HG02981 (cell line): ENCODE results near the gene POU2F3.

Source experiments
- ATAC-seq: cut with Tn5 transposase; IDR thresholded peaks from one replicate; pipeline ENCODE4 v1.9.1; 2021; ENCODE audit warnings: mild to moderate bottlenecking, moderate library complexity; ENCODE audit not compliant: unreplicated experiment

POU2F3 gene

DNA sequence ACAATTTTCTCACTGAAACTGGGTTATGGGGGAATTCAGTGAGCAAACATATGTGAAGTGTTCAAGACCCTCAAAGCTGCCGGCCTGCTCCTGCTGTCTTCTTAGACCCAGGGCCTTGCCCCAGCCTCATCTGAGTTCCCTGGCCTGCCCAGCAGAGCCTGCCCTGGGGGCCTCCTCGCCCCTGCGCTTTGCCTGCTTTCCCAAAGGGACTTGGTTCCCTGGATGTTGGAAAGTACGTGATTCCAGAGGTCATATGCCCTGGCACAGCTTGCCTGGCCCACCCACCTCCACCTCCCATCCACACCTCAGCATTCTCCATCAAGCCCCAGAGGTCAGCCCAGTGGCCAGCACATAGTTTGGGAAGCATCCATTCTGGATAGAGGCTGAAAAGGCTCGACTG lies 13.7 kb upstream of the POU2F3 start:
- ATAC-seq: no peak

DNA sequence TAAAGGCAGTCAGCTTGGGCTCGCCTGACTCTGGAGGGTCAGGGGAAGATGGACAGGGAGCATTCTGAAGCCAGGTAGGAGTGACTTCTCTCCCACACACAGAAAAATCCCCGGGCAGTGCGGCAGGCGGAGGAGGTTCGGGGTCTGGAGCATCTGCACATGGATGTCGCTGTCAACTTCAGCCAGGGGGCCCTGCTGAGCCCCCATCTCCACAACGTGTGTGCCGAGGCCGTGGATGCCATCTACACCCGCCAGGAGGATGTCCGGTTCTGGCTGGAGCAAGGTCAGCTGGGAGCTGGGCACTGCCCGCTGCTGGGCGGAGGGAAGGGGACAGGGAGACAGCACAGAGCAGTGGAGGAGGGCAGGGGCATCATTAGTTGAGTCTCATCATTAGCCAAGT lies 13.2 kb upstream of the POU2F3 start:
- no peak for ATAC-seq

DNA sequence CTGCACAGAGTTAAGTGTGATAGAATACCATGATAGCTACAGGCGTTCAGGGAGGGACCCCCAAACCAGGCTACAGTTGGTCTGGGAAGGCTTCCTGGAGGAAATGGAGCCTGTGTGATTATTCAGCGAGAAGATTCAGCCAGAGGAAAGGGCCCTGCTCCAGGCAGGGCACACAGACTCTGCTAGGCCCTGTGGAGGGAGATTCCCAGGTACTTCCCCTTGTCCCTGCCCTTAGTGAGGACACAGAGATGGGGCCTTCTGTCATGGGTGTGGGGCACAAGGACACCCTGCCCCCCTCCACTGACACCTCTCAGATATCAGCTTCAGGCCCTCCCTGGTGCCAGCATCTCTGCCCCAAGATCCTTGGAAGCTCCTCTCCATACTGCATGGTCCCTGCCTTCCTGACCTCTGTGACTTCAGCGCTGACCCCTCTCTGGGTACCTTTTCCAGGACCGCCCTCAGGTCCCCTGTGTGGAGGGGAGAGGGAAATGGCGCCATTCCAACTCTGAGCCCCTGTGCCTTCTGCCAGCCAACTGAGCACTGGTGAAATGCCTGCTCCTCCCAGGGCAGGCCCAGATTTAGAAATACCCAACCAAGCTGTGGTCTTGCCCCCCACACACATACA lies 12.6 kb upstream of the POU2F3 start:
- ATAC-seq: no peak

DNA sequence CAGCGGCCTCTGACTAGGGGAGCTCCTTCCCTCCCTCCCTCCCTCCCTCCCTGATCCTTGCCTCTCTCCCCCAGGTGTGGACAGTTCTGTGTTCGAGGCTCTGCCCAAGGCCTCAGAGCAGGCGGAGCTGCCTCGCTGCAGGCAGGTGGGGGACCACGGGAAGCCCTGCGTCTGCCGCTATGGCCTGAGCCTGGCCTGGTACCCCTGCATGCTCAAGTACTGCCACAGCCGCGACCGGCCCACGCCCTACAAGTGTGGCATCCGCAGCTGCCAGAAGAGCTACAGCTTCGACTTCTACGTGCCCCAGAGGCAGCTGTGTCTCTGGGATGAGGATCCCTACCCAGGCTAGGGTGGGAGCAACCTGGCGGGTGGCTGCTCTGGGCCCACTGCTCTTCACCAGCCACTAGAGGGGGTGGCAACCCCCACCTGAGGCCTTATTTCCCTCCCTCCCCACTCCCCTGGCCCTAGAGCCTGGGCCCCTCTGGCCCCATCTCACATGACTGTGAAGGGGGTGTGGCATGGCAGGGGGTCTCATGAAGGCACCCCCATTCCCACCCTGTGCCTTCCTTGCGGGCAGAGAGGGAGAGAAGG lies 11.1 kb upstream of the POU2F3 start:
- ATAC-seq: no peak

DNA sequence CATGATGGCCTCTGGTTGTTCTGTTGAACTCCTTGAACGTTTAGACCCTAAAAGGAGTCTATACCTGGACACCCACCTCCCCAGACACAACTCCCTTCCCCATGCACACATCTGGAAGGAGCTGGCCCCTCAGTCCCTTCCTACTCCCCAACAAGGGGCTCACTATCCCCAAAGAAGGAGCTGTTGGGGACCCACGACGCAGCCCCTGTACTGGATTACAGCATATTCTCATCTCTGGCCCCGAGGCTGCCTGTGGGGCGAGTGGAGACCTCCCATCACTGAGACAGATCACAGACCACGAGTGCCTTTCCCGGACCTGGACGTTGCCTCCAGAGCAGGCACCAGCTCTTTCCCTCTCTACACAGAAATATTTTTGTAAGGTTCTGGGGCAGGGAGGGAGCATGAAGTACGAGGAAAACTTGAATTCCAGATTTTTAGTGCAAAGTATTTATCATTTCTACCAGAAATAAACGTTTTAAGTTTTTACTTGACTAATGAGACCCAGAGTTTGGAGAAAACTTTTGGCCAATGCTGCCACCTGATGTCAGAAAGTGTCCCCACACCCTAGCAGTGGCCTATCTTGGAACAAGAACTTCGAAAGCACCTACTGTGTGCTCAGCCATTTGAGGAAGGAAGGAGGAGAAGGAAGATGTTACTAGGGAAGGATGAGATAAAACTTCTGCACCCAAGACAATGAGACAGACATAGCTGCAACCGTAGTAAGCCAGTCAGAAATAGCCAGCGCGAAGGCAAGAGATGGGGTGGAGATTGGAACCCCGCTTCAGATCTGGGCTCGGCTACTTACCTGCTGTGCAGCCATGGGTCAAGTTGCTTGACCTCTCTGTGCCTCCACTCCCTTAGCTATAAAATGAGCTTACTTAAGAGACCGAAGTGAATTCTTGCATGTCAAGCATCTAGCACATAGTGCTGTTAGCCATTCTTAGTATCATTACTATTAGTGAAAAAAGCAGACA lies 10.2 kb upstream of the POU2F3 start:
- no peak for ATAC-seq

DNA sequence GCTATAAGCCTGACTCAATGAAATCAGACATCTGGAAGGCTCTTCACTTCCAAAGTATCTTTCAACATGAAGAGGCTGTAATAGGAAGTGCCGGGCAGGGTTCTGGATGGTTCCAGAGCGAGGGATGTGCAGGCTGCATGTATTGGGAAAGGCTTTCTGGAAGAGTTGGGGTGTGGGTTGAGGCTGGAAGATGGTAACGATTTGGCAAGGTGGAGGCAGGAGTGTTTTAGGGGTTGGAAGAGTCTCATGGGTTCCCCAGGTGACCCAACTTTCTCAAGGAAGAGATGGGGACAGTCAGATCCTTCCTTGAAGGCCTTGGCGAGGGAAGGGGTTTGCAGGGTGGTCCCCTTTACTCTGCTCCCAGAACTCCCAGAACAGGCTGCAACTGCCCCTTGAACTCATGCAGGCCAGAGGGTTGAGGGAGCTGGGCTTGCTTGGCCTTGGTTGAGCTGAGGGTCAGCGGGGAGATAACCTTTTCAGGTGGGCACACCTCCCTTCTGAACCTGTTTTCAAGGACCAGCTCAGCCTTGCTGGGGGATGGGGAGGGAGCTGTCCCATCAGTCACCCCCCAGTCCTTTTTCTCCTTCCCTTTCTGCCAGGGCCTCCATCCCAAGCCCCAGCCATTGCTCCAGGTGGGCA lies 9.4 kb upstream of the POU2F3 start:
- ATAC-seq: no peak

DNA sequence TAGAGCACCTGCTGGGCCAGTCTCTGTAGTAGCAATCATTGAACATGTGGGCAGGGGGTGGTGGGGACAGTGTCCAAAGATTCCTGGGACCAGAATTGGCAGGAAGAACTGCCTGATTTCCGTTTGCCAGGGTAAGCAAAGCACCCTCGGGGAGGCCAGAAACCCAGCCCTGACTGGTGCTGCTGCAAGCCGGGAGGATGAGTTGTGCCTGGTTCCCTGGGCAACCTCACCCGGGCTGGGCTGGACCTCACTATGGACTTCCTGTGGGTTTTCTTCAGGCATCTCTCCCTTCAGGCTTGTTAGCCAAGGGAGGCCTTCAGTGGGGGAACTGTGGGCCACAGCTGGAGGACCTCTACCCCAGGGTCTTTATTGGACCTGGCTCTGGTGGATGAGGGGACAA lies 8.0 kb upstream of the POU2F3 start:
- ATAC-seq: no peak

DNA sequence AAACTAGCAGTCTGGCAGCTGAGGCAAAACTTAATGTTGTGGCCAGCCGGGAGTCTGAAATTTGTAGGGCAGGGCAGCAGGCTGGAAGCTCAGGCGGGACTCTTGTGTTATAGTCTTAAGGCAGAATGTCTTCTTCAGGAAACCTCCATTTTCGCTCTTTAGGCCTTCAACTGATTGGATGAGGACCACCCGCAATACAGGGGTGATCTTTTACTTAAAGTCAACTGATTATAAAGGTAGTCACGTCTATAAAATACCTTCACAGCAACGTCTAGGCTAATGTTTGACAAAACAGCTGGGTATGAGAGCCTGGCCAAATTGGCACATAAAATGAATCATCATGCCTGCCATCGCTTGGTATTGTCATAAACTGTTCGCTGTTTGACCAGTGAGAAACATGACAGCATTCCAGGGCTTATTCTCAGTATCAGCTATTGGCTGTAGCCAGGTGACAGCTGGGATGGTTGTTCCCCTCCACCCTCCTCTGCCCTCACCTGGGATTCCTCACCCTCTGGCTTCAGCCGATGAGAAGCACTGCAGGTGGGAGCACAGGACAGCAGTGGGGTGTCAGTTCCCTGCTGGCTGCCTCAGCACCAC lies 6.6 kb upstream of the POU2F3 start:
- no peak for ATAC-seq

DNA sequence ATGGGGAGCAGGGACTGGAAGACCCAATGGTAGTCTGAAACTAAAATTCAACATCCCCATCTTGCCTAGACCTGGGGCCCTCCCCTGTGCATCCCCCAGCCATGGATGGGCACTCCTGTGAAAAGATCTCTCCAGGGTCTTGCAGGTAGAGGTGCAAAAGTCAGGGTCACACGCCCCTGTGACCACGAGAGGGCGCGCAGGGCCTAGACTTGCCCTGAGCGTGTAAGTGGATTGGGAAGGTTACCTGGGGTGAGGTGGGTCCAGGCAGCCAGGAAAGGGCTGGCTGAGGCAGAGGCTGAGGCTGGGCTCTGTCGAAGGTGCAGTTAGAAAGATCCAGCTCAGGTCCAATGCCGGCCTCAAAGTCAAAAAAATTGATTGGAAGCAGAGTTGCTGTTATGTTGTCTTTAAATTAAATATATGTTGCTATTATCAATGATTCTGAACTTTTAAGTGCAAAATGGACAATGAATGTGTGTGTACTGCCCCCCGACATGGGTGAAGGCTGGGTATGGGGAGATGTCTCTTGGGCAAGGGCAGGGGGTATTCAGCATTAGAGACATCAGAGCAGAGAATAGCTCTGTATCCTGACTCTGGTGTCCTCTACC lies 4.8 kb upstream of the POU2F3 start:
- ATAC-seq: no peak

DNA sequence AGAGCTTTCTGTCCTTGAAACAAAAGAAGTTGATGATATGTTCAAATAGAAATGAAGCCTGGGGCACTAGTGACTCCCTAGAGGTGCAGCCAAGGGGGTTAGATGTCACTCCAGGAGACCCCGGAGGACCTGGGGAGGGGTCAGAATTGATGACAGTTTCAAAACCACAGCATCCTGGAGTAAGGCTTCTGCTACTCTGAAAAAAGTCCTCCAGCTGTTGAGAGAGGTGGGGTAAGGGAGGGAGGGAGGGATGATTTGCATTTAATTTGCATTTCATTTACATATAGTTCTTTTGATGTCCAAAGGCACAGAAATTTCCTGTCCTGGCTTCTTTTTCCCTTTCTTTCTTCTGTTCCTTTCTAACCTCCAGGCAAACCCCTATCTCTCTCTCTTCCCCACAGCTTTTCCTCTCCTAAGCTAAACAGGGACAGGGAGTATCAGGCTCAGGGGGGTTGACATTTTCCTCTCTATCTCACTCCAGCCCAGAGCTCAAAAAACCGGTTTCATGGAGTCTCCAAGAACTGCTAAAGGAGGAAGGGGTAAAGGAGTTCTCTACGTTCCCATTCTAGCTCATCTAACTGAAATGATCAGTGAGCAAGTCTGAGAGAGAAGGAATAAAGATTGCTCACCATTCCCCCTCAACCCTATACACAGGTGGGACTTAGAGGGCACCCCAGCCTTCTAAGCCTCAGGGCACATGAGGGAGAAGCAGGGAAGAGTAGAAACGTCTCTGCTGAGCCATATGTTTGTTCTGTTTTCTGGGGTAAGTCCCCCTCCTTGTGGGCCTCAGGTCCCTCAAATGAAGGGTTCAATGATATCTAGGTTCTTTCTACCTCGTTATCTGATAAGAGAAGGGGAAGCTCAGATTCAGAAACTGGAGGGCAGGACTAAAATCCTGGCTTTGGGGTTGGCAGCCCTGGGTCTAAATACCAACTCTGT lies 3.5 kb upstream of the POU2F3 start:
- no peak for ATAC-seq

DNA sequence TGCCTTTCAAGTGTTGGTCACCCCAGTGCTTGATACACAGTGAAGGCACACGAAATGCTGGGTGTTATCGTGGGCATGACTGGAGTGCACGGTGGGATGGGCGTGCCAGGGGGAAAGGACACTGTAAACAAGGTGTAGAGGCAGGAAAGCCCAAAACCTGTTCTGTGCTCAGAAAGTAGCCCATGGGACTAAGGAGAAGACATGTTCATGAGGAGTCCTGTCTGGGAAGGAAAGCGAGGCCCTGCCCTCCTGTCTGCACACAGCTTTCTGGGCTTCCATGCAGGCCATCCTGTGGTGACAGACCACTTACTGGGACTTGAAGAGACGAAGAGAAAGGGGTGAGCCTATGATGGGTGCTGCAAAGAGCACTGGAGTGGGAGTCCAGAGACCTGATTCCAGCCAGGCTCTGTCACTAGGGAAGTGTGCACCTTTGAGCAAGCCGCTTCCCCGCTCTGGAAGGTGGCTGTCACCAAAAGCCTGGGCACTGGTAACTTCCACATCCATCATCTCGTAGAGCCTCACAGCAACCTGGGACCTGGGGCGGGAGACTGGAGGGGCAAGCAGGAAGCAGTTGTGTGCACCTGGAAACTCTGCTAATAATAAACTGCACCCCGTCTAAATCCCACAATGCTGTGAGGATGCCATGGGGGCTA lies 846 bp upstream of the POU2F3 start:
- ATAC-seq: no peak

DNA sequence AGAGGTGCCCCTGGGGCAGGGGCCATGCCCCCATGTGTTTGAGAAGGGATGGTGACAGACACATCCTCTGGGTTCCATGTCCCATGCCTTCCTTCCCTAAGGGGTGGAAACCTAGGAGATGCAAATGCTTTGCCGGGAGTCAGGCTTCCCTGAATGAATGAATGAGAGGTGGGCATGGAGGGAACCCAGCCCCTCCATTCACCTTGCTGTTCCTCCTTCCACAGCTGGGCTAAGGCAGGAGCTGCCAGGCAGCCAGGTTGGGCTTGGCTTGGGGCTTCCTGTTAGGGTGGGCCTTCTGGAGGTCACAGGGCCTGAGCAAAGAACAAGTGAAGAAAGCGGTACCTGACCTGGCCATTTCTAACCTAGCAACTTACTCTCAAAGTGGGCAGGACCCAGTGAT lies 926 bp downstream of the POU2F3 start:
- no peak for ATAC-seq

DNA sequence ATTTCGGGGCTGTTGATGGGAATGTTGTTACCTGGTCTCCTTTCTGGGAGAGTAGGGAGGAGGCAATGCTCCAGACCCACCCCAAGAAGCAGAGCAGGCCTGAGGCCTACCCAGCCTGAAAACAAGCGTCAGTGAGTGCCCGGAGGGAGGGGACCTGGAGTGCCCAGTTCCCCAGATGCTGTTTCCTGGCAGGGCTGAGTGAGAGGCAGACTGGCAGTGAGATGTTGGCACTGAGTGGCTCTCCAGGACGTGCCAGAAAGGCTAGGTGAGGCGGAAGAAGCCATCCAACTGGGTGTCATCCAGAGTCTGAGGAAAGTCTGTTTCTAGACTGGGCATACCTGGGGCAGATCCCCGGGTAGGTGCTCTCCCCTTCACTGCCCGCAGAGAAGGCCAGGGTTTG lies 1.3 kb downstream of the POU2F3 start:
- ATAC-seq: no peak

DNA sequence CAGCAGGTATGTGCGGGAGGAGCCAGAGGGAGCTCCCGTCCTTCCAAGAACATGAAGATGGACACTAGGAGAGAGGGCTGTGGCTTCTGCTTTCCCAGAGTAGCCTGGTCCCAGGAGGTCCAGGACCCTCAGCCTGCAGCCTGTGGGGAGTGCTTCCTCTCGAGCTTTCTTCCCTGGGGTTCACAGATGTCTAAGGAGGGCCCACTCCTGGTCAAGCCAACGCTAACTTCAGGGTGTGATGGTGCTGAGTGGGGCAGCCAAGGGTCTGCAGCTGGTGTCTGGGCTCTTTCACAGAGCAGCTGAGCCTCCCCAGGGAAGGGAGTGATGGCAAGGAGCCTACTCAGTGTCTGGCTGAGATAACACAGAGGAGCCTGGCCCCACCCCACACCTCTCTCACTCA lies 3.3 kb downstream of the POU2F3 start:
- ATAC-seq: no peak

DNA sequence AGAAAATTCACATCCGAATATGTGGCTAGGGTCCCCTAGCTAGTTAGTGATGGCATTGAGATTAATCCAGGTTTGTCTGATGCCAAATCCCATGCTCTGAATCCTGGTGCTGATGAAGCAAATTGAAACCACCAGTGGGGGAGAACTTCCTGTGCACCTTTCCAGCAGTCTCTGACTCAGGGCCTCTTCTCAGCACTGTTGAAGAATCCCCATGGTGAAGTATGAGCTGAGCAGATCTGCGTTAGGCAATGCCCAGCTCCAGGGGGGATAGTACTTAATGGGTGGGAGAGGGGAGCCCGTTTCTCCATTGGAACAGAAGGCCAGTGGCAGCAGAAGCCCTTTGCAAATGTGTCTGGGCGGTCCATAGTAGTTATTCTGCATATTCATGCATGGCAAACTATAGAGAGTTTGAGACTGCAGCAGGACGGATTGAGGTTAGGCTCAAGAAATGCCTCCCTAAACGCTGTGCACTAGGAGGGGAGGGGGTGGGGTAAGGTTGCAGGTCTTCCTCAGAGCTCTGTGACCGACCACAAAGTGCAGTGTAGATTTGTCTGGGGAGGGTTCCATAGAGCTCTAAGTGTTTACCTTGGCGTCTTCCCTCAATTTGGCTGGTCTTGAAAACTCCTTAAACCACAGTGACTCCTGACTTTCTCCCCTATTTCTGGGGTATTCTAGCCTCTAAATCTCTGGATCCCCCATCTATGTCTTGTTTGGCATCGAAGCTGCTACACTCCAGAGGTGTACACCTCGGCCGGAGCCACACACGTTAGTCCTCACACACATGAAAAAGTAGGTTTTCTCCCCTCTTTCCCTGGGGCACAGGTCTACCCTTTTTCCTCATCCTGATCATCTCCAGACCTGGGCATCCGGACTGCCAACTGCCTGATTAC lies 4.8 kb downstream of the POU2F3 start:
- ATAC-seq: no peak

DNA sequence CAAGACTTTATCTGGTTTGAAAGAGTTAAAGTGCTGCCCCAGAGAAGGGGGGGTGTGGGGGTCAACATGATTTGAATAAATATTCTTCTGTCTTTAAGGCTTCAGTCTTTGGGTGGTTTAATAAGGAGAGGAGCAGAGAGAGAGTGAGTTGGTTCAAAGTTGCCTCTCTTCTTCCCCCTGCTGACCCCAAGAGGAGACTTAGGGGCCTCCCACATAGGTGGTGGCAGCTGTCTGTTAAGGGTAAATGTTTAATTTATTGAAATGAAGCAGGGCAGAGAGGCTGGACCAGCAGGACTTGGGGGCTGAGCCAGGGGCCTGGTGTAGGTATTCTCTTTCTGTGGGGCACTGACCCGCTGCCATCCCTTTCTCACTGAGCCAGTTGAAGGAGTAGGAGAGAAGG lies 5.5 kb downstream of the POU2F3 start:
- no peak for ATAC-seq

DNA sequence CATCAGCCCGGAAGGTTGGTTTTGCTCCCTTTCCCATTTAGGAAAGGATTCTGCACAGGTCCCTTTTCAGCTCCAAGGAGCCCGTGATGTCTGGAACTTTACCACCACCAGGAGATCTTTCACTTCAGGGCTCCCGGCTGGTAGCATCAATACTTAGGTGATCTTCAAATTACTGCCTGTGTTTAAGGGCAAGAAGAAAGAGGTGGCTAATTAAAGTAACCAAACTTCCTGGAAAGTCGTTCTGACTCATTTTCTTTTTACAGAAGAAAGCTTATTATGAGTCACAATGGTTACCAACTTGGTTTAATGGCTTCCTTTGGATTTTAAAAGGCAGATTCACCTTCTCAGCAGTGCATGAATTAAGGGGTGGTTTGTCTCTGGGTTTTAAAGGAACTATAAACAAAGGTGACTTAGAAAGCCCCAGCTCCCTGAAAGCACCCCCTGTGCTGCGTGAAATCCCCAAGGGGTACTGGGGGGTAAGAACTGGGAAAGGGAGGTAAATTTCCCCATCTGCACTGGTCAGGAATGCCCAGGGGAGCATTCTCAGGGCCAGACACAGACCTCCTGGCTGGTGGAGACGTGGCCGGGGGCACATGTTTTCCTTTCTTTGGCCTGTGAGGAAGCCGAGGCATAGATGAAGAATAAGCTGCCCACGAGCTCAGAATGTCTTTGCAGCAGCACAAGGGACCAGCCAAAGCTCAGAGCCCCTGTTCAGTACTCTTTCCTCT lies 8.8 kb downstream of the POU2F3 start:
- peak; percentile 57 for ATAC-seq
